ENCODE measurements around the gene NXPH1.

GRCh38 chr7:8620169-8620568, 186.8 kb downstream of the NXPH1 start:
- TF ChIP-seq ZNF425 (CRISPR knock-in tag; conservative IDR thresholded peaks at IDR 0.05) (no peak), MAX (CRISPR knock-in tag; IDR thresholded peaks at IDR 0.05) (no peak), NR3C1 (CRISPR knock-in tag; conservative IDR thresholded peaks at IDR 0.05; ENCODE audit: low read depth) (no peak), CTCF (IDR thresholded peaks at IDR 0.05) (no peak), ELF4 (CRISPR knock-in tag; IDR thresholded peaks at IDR 0.05; ENCODE audit: low read depth) (no peak)

All from WTC11 (cell line).